ENCODE data around the gene OR5H1.

GRCh38 chr3:98166396-98166795 is 35.9 kb downstream of the OR5H1 start, which contains the start of gene OR5H15:
- TF ChIP-seq EZH2 (IDR thresholded peaks at IDR 0.05) = no peak
- no peak for TF ChIP-seq POLR2AphosphoS5 (IDR thresholded peaks at IDR 0.05; ENCODE audit: borderline replicate concordance, low read depth, low read length)

Data from SK-N-MC (cell line).